Hepatocyte (in vitro differentiated cells): Measurements from ENCODE around the gene STARD7.

Experiments used
- EZH2 ChIP-seq: fragments of 200-600 bp; sonication (generic); IDR thresholded peaks from 2 replicates; pipeline ENCODE4 v1.6.1; 2016; ENCODE audit warnings: antibody characterized with exemption, mild to moderate bottlenecking, borderline replicate concordance
- TF ChIP-seq, protein P1 (sequence below): fragments of 200-600 bp; sonication (generic); IDR thresholded peaks from 2 replicates; pipeline ENCODE4 v1.5.1; 2016; ENCODE audit warnings: antibody characterized with exemption, mild to moderate bottlenecking; ENCODE audit not compliant: poor library complexity

DNA sequence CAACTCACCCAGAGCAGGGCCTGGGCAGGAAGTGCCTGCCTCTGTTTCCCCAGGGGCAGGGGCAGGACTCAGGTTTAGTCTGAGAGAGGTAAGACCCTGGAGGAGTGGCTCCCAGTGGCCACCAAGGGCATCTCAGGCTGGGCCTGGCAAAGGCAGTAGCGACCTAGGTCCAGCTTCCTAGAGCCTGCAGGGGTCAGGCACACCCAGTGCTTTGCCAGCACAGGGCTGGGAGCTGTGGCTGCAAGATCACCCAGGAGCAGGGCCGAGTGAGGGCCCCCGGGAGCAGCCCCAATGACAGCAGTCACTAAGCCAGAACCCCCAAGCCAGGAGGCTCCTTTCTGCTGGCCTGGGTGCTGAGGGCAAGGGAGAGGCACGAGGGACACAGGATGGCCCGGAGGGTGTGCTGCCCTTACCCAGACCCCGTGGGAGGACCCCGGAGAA lies 54.6 kb downstream of the STARD7 start:
- TF ChIP-seq, protein P1, sequence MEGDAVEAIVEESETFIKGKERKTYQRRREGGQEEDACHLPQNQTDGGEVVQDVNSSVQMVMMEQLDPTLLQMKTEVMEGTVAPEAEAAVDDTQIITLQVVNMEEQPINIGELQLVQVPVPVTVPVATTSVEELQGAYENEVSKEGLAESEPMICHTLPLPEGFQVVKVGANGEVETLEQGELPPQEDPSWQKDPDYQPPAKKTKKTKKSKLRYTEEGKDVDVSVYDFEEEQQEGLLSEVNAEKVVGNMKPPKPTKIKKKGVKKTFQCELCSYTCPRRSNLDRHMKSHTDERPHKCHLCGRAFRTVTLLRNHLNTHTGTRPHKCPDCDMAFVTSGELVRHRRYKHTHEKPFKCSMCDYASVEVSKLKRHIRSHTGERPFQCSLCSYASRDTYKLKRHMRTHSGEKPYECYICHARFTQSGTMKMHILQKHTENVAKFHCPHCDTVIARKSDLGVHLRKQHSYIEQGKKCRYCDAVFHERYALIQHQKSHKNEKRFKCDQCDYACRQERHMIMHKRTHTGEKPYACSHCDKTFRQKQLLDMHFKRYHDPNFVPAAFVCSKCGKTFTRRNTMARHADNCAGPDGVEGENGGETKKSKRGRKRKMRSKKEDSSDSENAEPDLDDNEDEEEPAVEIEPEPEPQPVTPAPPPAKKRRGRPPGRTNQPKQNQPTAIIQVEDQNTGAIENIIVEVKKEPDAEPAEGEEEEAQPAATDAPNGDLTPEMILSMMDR: no peak
- no peak for TF ChIP-seq EZH2
